Suppressor macrophage treated with lipopolysaccharide for 1 hour (primary cell): Measurements from ENCODE around the gene CHST15.

ENCODE experiments used
- DNase-seq, 3 donors: peaks; one replicate each; pipeline ENCODE4 v3.0.0-alpha.2; 2020 to 2022

The CHST15 gene

GRCh38 chr10:124123156-124123555 lies 29.8 kb upstream of the CHST15 start:
- DNase-seq = no peak

- no peak for DNase-seq
These were observed 28.8 kb upstream of the CHST15 start for GRCh38 chr10:124122211-124122610.

- DNase-seq = no peak
These were observed 27.1 kb upstream of the CHST15 start for GRCh38 chr10:124120410-124121061.

DNA sequence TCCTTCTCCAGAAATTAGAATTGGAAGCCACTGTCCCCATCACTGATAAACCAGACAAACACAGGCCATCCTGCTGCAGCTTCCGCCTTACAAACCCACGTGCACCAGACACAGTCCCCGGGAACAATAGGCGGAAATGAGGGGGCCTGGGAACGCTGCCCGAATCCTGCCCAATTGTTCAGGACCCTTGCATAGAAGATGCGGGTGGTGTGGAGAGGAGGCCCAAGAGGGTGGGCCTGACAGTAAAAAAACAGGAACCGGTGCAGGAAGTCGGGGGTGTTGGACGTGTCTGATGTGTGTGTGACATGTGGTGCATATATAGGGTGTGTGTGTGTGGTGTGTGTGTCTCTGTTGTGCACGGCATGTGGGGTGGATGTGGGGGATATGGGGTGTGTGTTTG lies 26.5 kb upstream of the CHST15 start:
- peak; percentile 44 to 65 (median 57) for DNase-seq

- DNase-seq = no peak
These were observed 25.8 kb upstream of the CHST15 start for GRCh38 chr10:124119216-124119615.

GRCh38 chr10:124117833-124118232 lies 24.4 kb upstream of the CHST15 start:
- peak; percentile 76 to 93 (median 83) for DNase-seq

GRCh38 chr10:124117511-124117785 lies 24.1 kb upstream of the CHST15 start:
- DNase-seq = no peak

- DNase-seq = no peak
These were observed 23.5 kb upstream of the CHST15 start for GRCh38 chr10:124116771-124117510.

DNA sequence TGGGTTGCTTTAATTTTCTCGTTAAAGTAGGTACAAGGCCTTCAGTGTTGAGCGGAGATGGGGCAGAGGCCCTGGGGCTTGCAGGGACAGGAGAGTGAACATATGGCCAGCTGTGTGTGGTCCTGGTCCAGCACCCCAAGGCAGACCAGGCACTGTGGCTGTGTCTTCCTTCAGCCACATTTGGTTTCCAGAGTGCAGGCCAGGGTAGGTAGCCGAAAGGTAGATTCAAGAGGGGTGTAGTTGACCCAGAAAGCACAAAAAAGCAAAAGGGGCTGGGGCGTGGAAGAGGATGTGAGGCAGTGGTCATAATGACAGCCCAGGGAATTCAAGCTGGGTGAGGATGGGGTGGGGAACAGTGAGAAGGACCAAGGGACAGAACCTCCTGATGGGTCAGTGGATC lies 21.3 kb upstream of the CHST15 start:
- DNase-seq = no peak

DNA sequence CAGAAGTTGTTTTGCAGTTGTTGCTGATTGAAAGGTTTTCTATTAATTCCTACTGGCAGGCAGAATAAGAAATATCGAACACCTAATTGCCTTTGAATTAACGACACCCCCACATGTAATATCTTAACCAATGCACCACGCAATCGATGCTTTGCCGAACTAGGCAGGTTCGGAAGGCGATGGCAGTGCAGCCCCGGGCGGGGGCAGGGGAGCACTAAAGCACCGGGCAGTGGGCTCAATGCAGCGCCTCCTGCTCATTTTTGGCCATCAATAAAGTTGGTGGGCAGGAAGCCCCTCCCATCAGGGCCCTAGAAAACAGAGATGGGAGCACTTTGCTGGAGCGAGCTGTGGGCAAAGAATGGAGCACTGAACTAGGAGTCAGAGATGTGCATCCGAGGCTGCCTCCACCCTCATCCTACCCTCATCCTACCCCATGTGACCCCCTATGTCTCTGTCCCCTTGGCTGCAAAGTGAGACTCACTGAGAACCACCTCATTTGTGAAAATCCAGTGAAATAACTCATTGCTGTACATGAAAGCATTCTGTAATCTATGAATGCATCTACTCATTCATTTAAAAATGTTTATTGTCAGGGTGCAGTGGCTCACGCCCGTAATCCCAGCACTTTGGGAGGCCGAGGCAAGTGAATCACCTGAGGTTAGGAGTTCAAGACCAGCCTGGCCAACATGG lies 19.6 kb upstream of the CHST15 start:
- DNase-seq = no peak

GRCh38 chr10:124110882-124111281 lies 17.5 kb upstream of the CHST15 start:
- DNase-seq = no peak

- no peak for DNase-seq
These were observed 15.9 kb upstream of the CHST15 start for GRCh38 chr10:124109261-124109660.

GRCh38 chr10:124107072-124107471 lies 13.7 kb upstream of the CHST15 start:
- no peak for DNase-seq

- no peak for DNase-seq
These were observed 13.0 kb upstream of the CHST15 start for GRCh38 chr10:124106241-124106879.

GRCh38 chr10:124105594-124105993 lies 12.2 kb upstream of the CHST15 start:
- DNase-seq = no peak

DNA sequence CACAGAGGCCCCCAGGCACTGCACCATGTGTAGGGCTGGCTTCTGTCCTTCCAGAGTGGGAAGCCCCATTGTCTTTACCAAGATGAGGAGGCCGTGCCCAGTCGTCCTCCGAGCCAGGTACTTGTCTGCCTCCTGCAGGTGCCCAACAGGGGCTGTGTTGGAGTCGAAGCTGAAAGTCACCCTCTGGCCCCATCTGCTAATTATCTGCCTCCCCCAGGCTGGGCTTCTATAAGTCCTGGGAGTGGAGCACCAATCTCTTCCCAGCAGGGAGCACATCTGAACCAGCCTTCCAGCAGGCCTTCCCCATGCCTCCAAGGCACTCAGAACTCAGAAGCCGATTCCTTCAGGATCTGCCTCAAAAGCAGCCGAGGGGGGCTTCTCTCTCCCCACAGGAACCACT lies 11.6 kb upstream of the CHST15 start:
- no peak for DNase-seq

- DNase-seq = no peak
These were observed 10.7 kb upstream of the CHST15 start for GRCh38 chr10:124104011-124104627.

GRCh38 chr10:124101351-124101750 lies 8.0 kb upstream of the CHST15 start:
- no peak for DNase-seq

DNA sequence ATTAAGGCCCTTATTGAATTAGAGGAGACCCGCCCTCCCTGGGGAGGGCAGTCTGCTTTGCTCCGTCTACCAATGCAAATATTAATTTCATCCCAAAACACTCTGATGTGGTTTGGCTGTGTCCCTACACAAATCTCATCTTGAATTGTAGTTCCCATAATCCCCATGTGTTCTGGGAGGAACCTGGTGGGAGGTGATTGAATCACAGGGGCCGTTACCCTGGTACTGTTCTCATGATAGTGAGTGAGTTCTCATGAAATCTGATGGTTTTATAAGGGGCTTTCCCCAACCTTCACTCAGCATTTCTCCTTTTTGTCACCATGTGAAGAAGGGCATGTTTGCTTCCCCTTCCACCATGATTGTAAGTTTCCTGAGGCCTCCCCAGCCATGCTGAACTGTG lies 7.3 kb upstream of the CHST15 start:
- peak; percentile 74 to 87 (median 81) for DNase-seq

DNA sequence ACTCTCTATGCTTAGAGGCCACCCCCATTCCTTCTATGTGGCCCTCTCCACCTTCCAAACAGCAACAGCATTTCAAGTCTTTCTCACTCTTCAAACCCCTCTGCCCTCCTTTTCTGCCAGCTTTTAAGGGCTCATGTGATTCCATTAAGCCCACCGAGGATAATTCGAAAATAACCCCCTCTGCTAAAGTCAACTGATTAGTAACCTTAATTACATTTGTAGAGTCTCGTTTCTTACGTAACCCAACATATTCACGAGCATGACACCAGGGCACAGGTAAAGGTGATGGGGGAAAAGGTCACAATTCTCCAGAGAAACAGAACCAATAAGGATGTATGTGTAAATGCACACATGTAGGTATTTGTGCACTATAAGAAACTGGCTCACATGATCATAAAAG lies 6.7 kb upstream of the CHST15 start:
- no peak for DNase-seq

- DNase-seq = peak; percentile 82 to 97 (median 85)
These were observed 6.2 kb upstream of the CHST15 start for GRCh38 chr10:124099604-124100003.

GRCh38 chr10:124098575-124098974 lies 5.2 kb upstream of the CHST15 start:
- DNase-seq = no peak

DNA sequence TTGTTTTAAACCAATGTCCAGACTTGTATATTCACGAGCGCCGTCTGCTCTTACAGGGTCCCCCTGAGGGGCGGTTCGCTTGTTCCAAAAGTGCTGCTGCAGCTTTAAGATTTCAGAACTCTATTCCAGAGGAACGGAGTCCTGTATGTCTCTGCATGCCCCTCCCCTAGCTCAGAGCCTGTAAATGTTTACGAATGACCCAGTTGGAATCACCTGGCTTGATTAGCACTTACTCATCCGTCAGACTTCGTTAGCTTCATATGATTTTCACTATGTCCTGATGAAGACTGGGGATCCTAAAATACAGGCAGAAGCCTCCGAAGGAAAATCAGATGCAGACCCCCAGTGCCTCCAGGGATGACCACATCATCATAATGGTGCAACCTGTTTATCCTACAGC lies 4.5 kb upstream of the CHST15 start:
- no peak for DNase-seq
